ENCODE data around the gene BSN.

DNA sequence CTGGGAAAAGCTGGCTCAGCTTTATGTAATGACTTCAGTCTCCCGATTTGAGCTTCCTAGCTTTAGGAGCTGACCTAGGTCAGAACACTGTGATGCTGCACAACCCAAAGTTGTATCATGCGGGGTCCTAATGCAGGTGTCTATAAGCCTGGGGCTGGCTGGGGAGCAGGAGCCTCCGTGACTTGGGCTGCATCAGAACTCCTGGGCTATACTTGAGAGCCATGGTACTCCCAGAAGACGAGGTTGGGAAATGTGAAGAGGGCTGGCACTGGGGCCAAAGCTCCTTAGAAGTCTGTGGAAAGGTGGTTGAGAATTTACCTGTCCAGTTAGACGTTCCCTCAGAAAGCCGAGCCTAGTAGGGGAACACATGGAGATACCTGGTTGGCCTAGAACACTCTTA lies 57.0 kb downstream of the BSN start:
- TF ChIP-seq, protein P1, sequence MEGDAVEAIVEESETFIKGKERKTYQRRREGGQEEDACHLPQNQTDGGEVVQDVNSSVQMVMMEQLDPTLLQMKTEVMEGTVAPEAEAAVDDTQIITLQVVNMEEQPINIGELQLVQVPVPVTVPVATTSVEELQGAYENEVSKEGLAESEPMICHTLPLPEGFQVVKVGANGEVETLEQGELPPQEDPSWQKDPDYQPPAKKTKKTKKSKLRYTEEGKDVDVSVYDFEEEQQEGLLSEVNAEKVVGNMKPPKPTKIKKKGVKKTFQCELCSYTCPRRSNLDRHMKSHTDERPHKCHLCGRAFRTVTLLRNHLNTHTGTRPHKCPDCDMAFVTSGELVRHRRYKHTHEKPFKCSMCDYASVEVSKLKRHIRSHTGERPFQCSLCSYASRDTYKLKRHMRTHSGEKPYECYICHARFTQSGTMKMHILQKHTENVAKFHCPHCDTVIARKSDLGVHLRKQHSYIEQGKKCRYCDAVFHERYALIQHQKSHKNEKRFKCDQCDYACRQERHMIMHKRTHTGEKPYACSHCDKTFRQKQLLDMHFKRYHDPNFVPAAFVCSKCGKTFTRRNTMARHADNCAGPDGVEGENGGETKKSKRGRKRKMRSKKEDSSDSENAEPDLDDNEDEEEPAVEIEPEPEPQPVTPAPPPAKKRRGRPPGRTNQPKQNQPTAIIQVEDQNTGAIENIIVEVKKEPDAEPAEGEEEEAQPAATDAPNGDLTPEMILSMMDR (IDR thresholded peaks at IDR 0.05): no peak
- TF ChIP-seq EP300 (IDR thresholded peaks at IDR 0.05) (no peak), POLR2A (IDR thresholded peaks at IDR 0.05) (no peak)
